ENCODE results near the gene UQCC2. TPM values are rescaled to one million over a fixed set of nuclear protein-coding genes. Genes with fewer than 3 reads are reported as not detected.

Gene UQCC2
- total and polyA plus RNA-seq, 2 of the 8 experiments (the other 6 are each of a cell fraction or from before 2014, with no cell fraction given) = 52.1 to 104 TPM

GRCh38 chr6:33746651-33747100 lies 35.2 kb upstream of the UQCC2 start, which contains the start of gene IP6K3:
Gene IP6K3 (minus strand): TSS chr6:33746905. CDS start chr6:33735476, 11,429 bp downstream.
- Histone ChIP-seq H4K20me1 (replicated peaks in 1 of 2; ENCODE audit: control insufficient read depth in 1 of 2, insufficient read depth in 2 of 2, low read length in 2 of 2) (no peaks in the 10 kb centered on the region), H3K79me2 (ENCODE audit: control insufficient read depth in 1 of 2, insufficient read depth in 2 of 2, low read length in 2 of 2) (no peaks in the 10 kb centered on the region), H3K4ac (replicated peaks; ENCODE audit: insufficient read length, low read depth, low read length) (peak within 1 kb of the TSS; percentile 13), H3K23me2 (ENCODE audit: low read depth, low read length) (no peaks in the 10 kb centered on the region), H3K27me3 (replicated peaks in 1 of 4; ENCODE audit: control insufficient read depth in 3 of 4, extremely low read depth in 1 of 4, insufficient read depth in 3 of 4, low read length in 3 of 4) (no peaks in the 10 kb centered on the region), H3K18ac (ENCODE audit: extremely low read depth, low read length) (peak within 1 kb of the TSS; percentile 13), H3K36me3 (ENCODE audit: control insufficient read depth in 2 of 4, insufficient read depth in 4 of 4, low read length in 3 of 4) (no peaks in the 10 kb centered on the region), H2AK5ac (ENCODE audit: low read depth, low read length) (peak within 1 kb of the TSS; percentile 59; the same call in 1 of the 2 replicates), H2BK120ac (replicated peaks; ENCODE audit: low read depth, low read length) (peak within 1 kb of the TSS; percentile 57), H3K9me3 (ENCODE audit: insufficient read depth in 2 of 2, low read depth in 1 of 2, low read length in 1 of 2) (no peaks in the 10 kb centered on the region), H2BK5ac (ENCODE audit: low read depth, low read length) (peak within 1 kb of the TSS; percentile 94; the same call in 1 of the 2 replicates), H2AFZ (ENCODE audit: low read length) (0 out of 2 replicates have a peak within 1 kb of the TSS, but pooled peaks have one; percentile 24), H3K4me2 (ENCODE audit: insufficient read depth in 1 of 2, low read depth in 2 of 2, low read length in 2 of 2) (peak within 1 kb of the TSS; percentile 7 to 30; a peak in 3 of 4 replicates), H2BK12ac (ENCODE audit: low read depth, low read length) (peak within 1 kb of the TSS; percentile 96; the same call in 1 of the 2 replicates), H3K14ac (ENCODE audit: insufficient read length) (no peak within 1 kb of the TSS), H3K23ac (ENCODE audit: insufficient read length) (no peak within 1 kb of the TSS), H4K8ac (ENCODE audit: extremely low read depth, insufficient read depth, low read length) (peak within 1 kb of the TSS; percentile 39), H4K91ac (replicated peaks; ENCODE audit: insufficient read length, low read length) (peak within 1 kb of the TSS; percentile 89), H2BK15ac (ENCODE audit: low read length) (peak within 1 kb of the TSS; percentile 92; the same call in 1 of the 2 replicates), H3K4me3 (ENCODE audit: extremely low read depth in 1 of 4, insufficient read depth in 2 of 4, low read depth in 3 of 4, low read length in 4 of 4) (no peak within 1 kb of the TSS), H4K5ac (ENCODE audit: insufficient read length, low read depth, low read length) (peak within 1 kb of the TSS; percentile 18), H3K56ac (replicated peaks; ENCODE audit: insufficient read length, low read depth, low read length) (no peak within 1 kb of the TSS), H3K79me1 (ENCODE audit: low read depth, low read length) (no peaks in the 10 kb centered on the region), H3K27ac (ENCODE audit: low read depth, low read length) (0 out of 2 replicates have a peak within 1 kb of the TSS, but pooled peaks have one; percentile 20), H3K4me1 (replicated peaks in 1 of 4; ENCODE audit: control insufficient read depth in 3 of 4, insufficient read depth in 4 of 4, low read length in 3 of 4) (peaks cover 7 to 35% (median 23%) of the 10 kb centered on the region in 4 experiments), H3K9ac (replicated peaks in 1 of 4; ENCODE audit: extremely low read depth in 1 of 4, low read depth in 3 of 4, low read length in 3 of 4) (0 out of 7 replicates have a peak within 1 kb of the TSS, but pooled peaks of 1 of the 4 experiments have one; percentile 21), H2BK20ac (ENCODE audit: low read length) (peak within 1 kb of the TSS; percentile 32; the same call in 1 of the 2 replicates)
- WGBS, 2 experiments (ENCODE audit: extremely low coverage in 1 of 2, insufficient coverage in 1 of 2, insufficient read length in 1 of 2, insufficient replicate concordance in 2 of 2, low coverage in 1 of 2, low lambda C conversion rate in 2 of 2, missing lambda C conversion rate in 1 of 2) = 81% methylated on average over 10 of the region's 10 CpGs; no CpG with 5 or more reads in 1 of the 2 experiments
- CTCF ChIA-PET (ENCODE audit: partially characterized antibody) = interaction anchor here (0.7 to 12.0 kb wide), 16 partner anchors 10 to 321 kb away, joined by 3 to 171 read pairs (median 4); partner anchors contain the start of gene UQCC2
- POLR2A ChIA-PET (ENCODE audit: partially characterized antibody) = interaction anchor here (0.6 to 2.8 kb wide), 5 partner anchors 8 to 24 kb away, joined by 3 to 14 read pairs (median 4); no protein-coding TSS in a partner anchor
- TF ChIP-seq KDM4A (IDR thresholded peaks at IDR 0.05; ENCODE audit: low read depth, low read length, severe bottlenecking) = no peak
- no peak for TF ChIP-seq TEAD4 (IDR thresholded peaks at IDR 0.05; ENCODE audit: low read depth, low read length)
- TF ChIP-seq SP1 (IDR thresholded peaks at IDR 0.05; ENCODE audit: low read depth, low read length) = no peak
- DNase-seq (ENCODE audit: low read depth in 1 of 2, low spot score in 2 of 2) = no peak
- no peak for FAIRE-seq
